Hepatocyte (in vitro differentiated cells): Measurements from ENCODE around the gene SUPT20HL2.

Source experiments
- CTCF ChIP-seq: fragments of 200-600 bp; sonication (generic); IDR thresholded peaks from 2 replicates; pipeline ENCODE4 v1.5.1; 2016; ENCODE audit warnings: antibody characterized with exemption, mild to moderate bottlenecking; ENCODE audit not compliant: poor library complexity
- EZH2 ChIP-seq: fragments of 200-600 bp; sonication (generic); IDR thresholded peaks from 2 replicates; pipeline ENCODE4 v1.6.1; 2016; ENCODE audit warnings: antibody characterized with exemption, mild to moderate bottlenecking, borderline replicate concordance

DNA sequence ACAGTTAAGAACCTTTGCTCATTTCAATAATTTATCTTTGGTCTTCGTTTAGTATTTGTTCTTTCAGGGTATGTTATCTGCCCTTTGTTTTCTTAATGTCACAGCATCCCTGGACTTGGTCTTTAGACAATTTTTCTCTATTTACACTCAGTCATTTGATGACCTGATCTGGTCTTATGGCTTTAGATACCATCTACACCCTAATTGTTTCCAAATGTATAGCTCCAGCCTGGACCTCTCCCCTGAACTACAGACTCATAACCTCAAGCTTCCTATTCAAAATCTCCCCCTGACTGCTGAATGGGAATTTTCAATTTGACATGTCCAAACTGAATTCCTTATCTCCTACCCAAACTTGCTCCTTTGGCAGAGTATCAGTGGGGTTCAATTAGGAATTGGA, 3.7 kb upstream of the SUPT20HL2 start:
- TF ChIP-seq CTCF, result no peak
- no peak for TF ChIP-seq EZH2
